Measurements from ENCODE around the gene ESRRB.
A peak's percentile ranks its signal among the peaks of the same experiment; 100 is the strongest.

ESRRB gene

DNA sequence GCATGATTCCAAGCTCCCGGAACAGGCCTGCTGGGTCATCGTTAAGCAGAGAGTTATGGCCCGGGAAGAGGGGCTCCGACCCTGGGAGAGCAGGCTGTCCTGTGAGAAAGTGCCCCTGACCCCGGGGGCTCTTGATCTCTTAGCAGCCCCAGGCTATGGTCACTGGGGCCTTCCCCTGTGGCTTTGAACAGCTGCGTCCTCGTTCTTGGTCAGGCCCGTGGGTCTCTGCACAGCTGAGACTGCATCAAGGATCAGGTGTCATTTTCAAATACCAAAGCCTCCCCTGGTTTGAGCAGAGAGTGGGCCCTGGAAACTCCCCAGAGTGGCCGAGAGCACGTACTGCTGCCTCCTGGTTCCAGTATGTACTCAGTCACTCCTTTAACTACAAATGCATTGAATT is 114.8 kb downstream of the ESRRB start:
- ChIA-PET CTCF (interaction anchor here (1.3 kb wide), 1 partner anchor 155 kb away, joined by 3 read pairs; no protein-coding TSS in a partner anchor), POLR2A (no interaction called here)
- Histone ChIP-seq H3K9me3 (ENCODE audit: control extremely low read depth in 1 of 5, control insufficient read depth in 4 of 5, insufficient read depth in 2 of 5, low read depth in 1 of 5, low read length in 4 of 5) (peaks cover 0 to 2% (median 0%) of the 10 kb centered on the region in 5 experiments), H3K4me1 (ENCODE audit: control extremely low read depth in 1 of 4, control insufficient read depth in 4 of 4, insufficient read depth in 4 of 4, low read length in 3 of 4) (no peaks in the 10 kb centered on the region), H3K36me3 (ENCODE audit: control insufficient read depth in 4 of 4, insufficient read depth in 4 of 4, low read length in 3 of 4) (no peaks in the 10 kb centered on the region), H3K27ac (ENCODE audit: insufficient read depth in 1 of 2, low read depth in 1 of 2, low read length in 2 of 2, poor library complexity in 1 of 2, severe bottlenecking in 2 of 2) (no peak overlapping the region), H3K27me3 (replicated peaks in 2 of 5; ENCODE audit: control insufficient read depth in 4 of 5, insufficient read depth in 5 of 5, low read length in 4 of 5) (peaks cover 0 to 1% (median 0%) of the 10 kb centered on the region in 5 experiments), H3K4me3 (ENCODE audit: control insufficient read depth in 1 of 7, extremely low read depth in 1 of 7, insufficient read depth in 4 of 7, low read depth in 2 of 7, low read length in 6 of 7) (no peak overlapping the region)
- WGBS (ENCODE audit: insufficient coverage): 88% methylated on average over 10 of the region's 10 CpGs
- no peak for DNase-seq

DNA sequence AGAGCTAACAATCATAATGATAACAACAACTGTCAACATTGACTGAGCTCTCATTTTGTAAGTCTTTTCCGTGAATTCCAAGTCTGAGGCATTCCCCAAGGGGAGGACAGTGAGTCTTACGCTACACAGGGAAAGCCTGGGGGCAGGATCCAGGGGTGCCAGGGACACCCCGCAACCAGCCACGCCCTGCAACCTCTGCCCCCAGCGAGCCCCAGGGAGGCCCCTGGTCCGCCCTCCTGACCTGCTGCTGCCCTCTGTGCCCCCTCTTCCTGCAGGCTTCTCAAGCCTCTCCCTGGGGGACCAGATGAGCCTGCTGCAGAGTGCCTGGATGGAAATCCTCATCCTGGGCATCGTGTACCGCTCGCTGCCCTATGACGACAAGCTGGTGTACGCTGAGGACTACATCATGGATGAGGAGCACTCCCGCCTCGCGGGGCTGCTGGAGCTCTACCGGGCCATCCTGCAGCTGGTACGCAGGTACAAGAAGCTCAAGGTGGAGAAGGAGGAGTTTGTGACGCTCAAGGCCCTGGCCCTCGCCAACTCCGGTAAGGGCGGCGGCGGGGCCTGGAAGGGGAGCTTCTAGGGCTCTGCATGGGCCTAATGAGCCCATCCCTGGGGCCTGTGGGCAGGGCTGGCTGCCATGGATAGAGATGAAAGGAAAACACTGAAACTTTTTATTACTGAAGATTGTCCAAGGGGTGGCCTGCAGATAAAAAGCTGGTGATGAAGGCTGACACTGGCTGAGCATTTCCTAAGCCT is 115.4 kb downstream of the ESRRB start:
- no peak overlapping the region for H3K4me3 ChIP-seq (ENCODE audit: control insufficient read depth in 1 of 7, extremely low read depth in 1 of 7, insufficient read depth in 4 of 7, low read depth in 2 of 7, low read length in 6 of 7)
- no peaks in the 10 kb centered on the region for H3K36me3 ChIP-seq (ENCODE audit: control insufficient read depth in 4 of 4, insufficient read depth in 4 of 4, low read length in 3 of 4)
- no peaks in the 10 kb centered on the region for H3K4me1 ChIP-seq (ENCODE audit: control extremely low read depth in 1 of 4, control insufficient read depth in 4 of 4, insufficient read depth in 4 of 4, low read length in 3 of 4)
- ChIA-PET POLR2A (no interaction called here), CTCF (interaction anchor here (1.3 kb wide), 1 partner anchor 154 kb away, joined by 3 read pairs; no protein-coding TSS in a partner anchor)
- H3K27ac ChIP-seq (ENCODE audit: insufficient read depth in 1 of 2, low read depth in 1 of 2, low read length in 2 of 2, poor library complexity in 1 of 2, severe bottlenecking in 2 of 2): no peak overlapping the region
- H3K9me3 ChIP-seq (ENCODE audit: control extremely low read depth in 1 of 5, control insufficient read depth in 4 of 5, insufficient read depth in 2 of 5, low read depth in 1 of 5, low read length in 4 of 5): peaks cover 0 to 2% (median 0%) of the 10 kb centered on the region in 5 experiments
- WGBS (ENCODE audit: insufficient coverage): 94% methylated on average over 22 of the region's 22 CpGs
- peaks cover 0 to 1% (median 0%) of the 10 kb centered on the region in 5 experiments for H3K27me3 ChIP-seq (replicated peaks in 2 of 5; ENCODE audit: control insufficient read depth in 4 of 5, insufficient read depth in 5 of 5, low read length in 4 of 5)
- DNase-seq: no peak

DNA sequence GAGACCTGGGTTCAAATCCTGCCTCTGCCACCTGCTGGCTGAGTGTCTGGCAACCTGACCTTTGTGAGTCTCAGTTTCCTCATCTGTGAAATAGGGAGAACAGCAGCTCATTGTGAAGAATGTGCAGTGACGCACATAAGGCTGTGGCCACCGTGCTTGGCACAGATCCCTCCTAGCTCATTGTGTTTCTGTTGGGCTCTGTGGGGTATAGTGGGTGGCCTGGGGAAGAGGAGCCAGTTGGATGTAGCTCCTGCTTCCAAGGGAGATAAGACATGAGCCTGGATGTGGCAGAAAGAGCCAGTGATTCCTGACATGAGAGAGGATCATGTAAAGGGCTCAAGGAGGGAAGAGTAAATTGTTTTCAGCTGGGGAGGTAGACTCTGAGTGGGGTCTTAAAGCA is 120.0 kb downstream of the ESRRB start:
- CTCF ChIA-PET: interaction anchor here (0.7 to 0.9 kb wide), 2 partner anchors 9 to 23 kb away, joined by 3 read pairs; no protein-coding TSS in a partner anchor
- WGBS (ENCODE audit: insufficient coverage): 100% methylated on average over 2 of the region's 2 CpGs
- Histone ChIP-seq H3K36me3 (ENCODE audit: control insufficient read depth in 4 of 4, insufficient read depth in 4 of 4, low read length in 3 of 4) (no peaks in the 10 kb centered on the region), H3K9me3 (ENCODE audit: control extremely low read depth in 1 of 5, control insufficient read depth in 4 of 5, insufficient read depth in 2 of 5, low read depth in 1 of 5, low read length in 4 of 5) (peaks cover 0 to 2% (median 0%) of the 10 kb centered on the region in 5 experiments), H3K27ac (ENCODE audit: insufficient read depth in 1 of 2, low read depth in 1 of 2, low read length in 2 of 2, poor library complexity in 1 of 2, severe bottlenecking in 2 of 2) (no peak overlapping the region), H3K4me3 (ENCODE audit: control insufficient read depth in 1 of 7, extremely low read depth in 1 of 7, insufficient read depth in 4 of 7, low read depth in 2 of 7, low read length in 6 of 7) (no peak overlapping the region), H3K4me1 (ENCODE audit: control extremely low read depth in 1 of 4, control insufficient read depth in 4 of 4, insufficient read depth in 4 of 4, low read length in 3 of 4) (no peaks in the 10 kb centered on the region), H3K27me3 (replicated peaks in 2 of 5; ENCODE audit: control insufficient read depth in 4 of 5, insufficient read depth in 5 of 5, low read length in 4 of 5) (peaks cover 0 to 4% (median 0%) of the 10 kb centered on the region in 5 experiments)
- POLR2A ChIA-PET: no interaction called here
- no peak for DNase-seq

DNA sequence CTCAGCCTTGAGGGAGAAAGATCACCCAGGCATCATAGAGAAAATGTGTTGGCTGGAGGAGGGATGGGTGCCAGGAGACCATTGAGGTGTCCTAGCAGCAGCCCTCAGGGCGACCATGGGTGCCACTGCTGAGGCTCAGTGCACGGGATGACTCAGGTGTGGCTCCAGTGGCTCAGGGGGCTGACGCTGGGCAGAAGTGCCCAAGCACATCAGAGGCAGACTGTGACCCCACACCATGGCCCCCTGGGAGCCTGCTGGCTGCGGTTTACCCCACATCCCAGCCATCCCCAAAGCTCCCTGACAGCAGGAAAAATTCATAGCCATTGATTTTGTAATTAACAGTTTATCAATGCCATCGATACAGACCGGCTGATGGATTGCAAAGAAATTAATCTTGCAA is 120.7 kb downstream of the ESRRB start:
- Histone ChIP-seq H3K36me3 (ENCODE audit: control insufficient read depth in 4 of 4, insufficient read depth in 4 of 4, low read length in 3 of 4) (no peaks in the 10 kb centered on the region), H3K4me3 (ENCODE audit: control insufficient read depth in 1 of 7, extremely low read depth in 1 of 7, insufficient read depth in 4 of 7, low read depth in 2 of 7, low read length in 6 of 7) (no peak overlapping the region), H3K27ac (ENCODE audit: insufficient read depth in 1 of 2, low read depth in 1 of 2, low read length in 2 of 2, poor library complexity in 1 of 2, severe bottlenecking in 2 of 2) (no peak overlapping the region), H3K27me3 (replicated peaks in 2 of 5; ENCODE audit: control insufficient read depth in 4 of 5, insufficient read depth in 5 of 5, low read length in 4 of 5) (peaks cover 0 to 4% (median 0%) of the 10 kb centered on the region in 5 experiments), H3K4me1 (ENCODE audit: control extremely low read depth in 1 of 4, control insufficient read depth in 4 of 4, insufficient read depth in 4 of 4, low read length in 3 of 4) (no peaks in the 10 kb centered on the region), H3K9me3 (ENCODE audit: control extremely low read depth in 1 of 5, control insufficient read depth in 4 of 5, insufficient read depth in 2 of 5, low read depth in 1 of 5, low read length in 4 of 5) (peaks cover 0 to 2% (median 0%) of the 10 kb centered on the region in 5 experiments)
- no peak for DNase-seq
- CTCF ChIA-PET: interaction anchor here (0.9 kb wide), 1 partner anchor 8 kb away, joined by 3 read pairs; no protein-coding TSS in a partner anchor
- POLR2A ChIA-PET: no interaction called here
- WGBS (ENCODE audit: insufficient coverage): 94% methylated on average over 5 of the region's 6 CpGs

DNA sequence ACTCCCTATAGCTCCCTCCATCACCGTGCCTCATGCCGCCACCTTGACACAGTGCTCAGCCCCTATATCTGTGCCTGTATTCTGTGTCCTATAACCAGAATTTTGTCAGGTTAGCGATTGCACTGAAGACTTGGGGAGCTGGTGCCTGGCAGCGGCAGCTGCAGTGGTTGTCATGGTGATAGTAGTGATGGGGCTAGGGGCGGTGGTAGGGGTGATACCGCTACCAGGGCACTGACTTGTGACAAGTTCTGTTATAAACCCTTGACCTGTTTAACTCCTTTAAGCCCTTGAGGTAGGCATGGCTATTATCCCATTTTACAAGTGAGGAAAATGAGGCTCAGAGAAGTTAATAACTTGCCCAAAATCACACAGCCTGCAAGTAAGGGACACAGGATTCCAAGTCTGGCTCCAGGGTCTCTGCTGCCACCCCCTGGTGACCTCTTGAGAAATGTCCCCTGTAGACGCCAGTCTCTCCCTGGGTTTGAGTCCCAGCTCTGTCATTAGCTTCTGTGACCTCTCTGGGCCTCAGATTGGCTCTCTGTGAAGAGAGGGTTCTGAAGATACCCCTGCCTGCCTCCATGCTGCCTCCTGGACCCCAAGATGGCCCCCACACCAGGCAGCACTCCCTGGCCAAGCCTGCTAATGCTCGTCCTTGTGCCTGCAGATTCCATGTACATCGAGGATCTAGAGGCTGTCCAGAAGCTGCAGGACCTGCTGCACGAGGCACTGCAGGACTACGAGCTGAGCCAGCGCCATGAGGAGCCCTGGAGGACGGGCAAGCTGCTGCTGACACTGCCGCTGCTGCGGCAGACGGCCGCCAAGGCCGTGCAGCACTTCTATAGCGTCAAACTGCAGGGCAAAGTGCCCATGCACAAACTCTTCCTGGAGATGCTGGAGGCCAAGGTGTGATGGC is 121.9 kb downstream of the ESRRB start:
- WGBS (ENCODE audit: insufficient coverage): 97% methylated on average over 18 of the region's 19 CpGs
- POLR2A ChIA-PET: no interaction called here
- CTCF ChIA-PET: interaction anchor here (1.0 kb wide), 1 partner anchor 447 kb away, joined by 3 read pairs; no protein-coding TSS in a partner anchor

DNA sequence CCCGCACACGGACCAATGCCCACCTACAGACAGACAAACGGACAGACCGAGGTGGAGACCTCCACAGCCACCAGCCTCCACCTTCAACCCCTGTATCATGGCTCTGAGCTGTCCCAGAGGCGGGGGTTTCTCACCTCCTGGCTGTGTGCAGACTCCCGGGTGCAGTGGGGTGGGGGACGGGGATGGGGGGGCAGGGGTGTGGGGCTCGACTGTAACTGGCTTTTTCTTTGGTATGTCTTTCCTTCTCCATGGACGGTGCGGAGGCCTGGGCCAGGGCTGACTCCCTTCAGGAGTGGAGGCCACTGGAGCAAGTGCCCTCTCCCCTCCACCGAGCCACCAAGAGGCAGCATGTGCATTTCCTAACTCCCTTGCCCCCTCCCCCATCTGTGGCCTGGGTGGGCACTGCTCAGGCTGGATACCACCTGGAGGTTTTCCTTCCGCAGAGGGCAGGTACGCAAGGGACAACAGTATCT is 122.6 kb downstream of the ESRRB start:
- H3K36me3 ChIP-seq (ENCODE audit: control insufficient read depth in 4 of 4, insufficient read depth in 4 of 4, low read length in 3 of 4): no peaks in the 10 kb centered on the region
- no peak overlapping the region for H3K4me3 ChIP-seq (ENCODE audit: control insufficient read depth in 1 of 7, extremely low read depth in 1 of 7, insufficient read depth in 4 of 7, low read depth in 2 of 7, low read length in 6 of 7)
- POLR2A ChIA-PET: no interaction called here
- peaks cover 0 to 2% (median 0%) of the 10 kb centered on the region in 5 experiments for H3K9me3 ChIP-seq (ENCODE audit: control extremely low read depth in 1 of 5, control insufficient read depth in 4 of 5, insufficient read depth in 2 of 5, low read depth in 1 of 5, low read length in 4 of 5)
- no peak overlapping the region for H3K27ac ChIP-seq (ENCODE audit: insufficient read depth in 1 of 2, low read depth in 1 of 2, low read length in 2 of 2, poor library complexity in 1 of 2, severe bottlenecking in 2 of 2)
- CTCF ChIA-PET: no interaction called here
- no peak for DNase-seq
- no peaks in the 10 kb centered on the region for H3K4me1 ChIP-seq (ENCODE audit: control extremely low read depth in 1 of 4, control insufficient read depth in 4 of 4, insufficient read depth in 4 of 4, low read length in 3 of 4)
- peaks cover 0 to 4% (median 1%) of the 10 kb centered on the region in 5 experiments for H3K27me3 ChIP-seq (replicated peaks in 2 of 5; ENCODE audit: control insufficient read depth in 4 of 5, insufficient read depth in 5 of 5, low read length in 4 of 5)
- WGBS (ENCODE audit: insufficient coverage): 95% methylated on average over 8 of the region's 13 CpGs

More for the DNA sequence above, 121.9 kb downstream of the ESRRB start:
- no peaks in the 10 kb centered on the region for H3K4me1 ChIP-seq (ENCODE audit: control extremely low read depth in 1 of 4, control insufficient read depth in 4 of 4, insufficient read depth in 4 of 4, low read length in 3 of 4)
- H3K36me3 ChIP-seq (ENCODE audit: control insufficient read depth in 4 of 4, insufficient read depth in 4 of 4, low read length in 3 of 4): no peaks in the 10 kb centered on the region
- peak in 1 of 3 donors; percentile 3 for DNase-seq
- H3K4me3 ChIP-seq (ENCODE audit: control insufficient read depth in 1 of 7, extremely low read depth in 1 of 7, insufficient read depth in 4 of 7, low read depth in 2 of 7, low read length in 6 of 7): no peak overlapping the region
- no peak overlapping the region for H3K27ac ChIP-seq (ENCODE audit: insufficient read depth in 1 of 2, low read depth in 1 of 2, low read length in 2 of 2, poor library complexity in 1 of 2, severe bottlenecking in 2 of 2)
- peaks cover 0 to 2% (median 0%) of the 10 kb centered on the region in 5 experiments for H3K9me3 ChIP-seq (ENCODE audit: control extremely low read depth in 1 of 5, control insufficient read depth in 4 of 5, insufficient read depth in 2 of 5, low read depth in 1 of 5, low read length in 4 of 5)
- peaks cover 0 to 4% (median 1%) of the 10 kb centered on the region in 5 experiments for H3K27me3 ChIP-seq (replicated peaks in 2 of 5; ENCODE audit: control insufficient read depth in 4 of 5, insufficient read depth in 5 of 5, low read length in 4 of 5)
